ENCODE measurements around the gene CYP8B1. TPM values are rescaled to one million over a fixed set of nuclear protein-coding genes. Genes with fewer than 3 reads are reported as not detected.

The CYP8B1 gene
- total and polyA plus RNA-seq, 2 of the 13 experiments (the other 11 are each of a cell fraction or from before 2014, with no cell fraction given), result 0.58 to 2.0 TPM

DNA sequence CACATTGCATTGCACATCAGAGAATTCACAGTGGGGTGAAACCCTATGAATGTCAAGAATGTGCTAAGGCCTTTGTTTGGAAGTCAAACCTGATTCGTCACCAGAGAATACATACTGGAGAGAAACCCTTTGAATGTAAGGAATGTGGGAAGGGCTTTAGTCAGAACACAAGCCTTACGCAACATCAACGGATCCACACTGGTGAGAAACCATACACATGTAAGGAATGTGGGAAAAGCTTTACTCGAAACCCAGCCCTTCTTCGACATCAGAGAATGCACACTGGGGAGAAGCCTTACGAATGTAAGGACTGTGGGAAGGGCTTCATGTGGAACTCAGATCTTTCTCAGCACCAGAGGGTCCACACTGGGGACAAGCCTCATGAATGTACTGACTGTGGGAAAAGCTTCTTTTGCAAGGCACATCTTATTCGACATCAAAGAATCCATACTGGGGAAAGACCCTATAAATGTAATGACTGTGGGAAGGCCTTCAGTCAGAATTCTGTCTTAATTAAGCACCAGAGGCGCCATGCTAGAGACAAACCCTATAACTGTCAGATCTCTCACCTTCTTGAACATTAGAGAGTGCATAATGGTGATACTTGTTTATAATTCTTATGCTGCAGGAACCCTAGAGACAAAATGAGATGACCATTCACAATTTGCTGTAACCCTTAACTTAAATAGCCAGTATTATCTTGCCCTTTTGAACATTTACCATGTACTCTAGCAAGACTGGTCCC lies 39.3 kb upstream of the CYP8B1 start (continued):
- TF ChIP-seq HOXA3 (CRISPR knock-in tag; IDR thresholded peaks at IDR 0.05), result 0 out of 2 replicates have a peak, but pooled peaks have one; percentile 22
- TF ChIP-seq NFYC (CRISPR knock-in tag; IDR thresholded peaks at IDR 0.05), result 0 out of 2 replicates have a peak, but pooled peaks have one; percentile 22
- no peak for TF ChIP-seq NONO (IDR thresholded peaks at IDR 0.05)
- no peak for TF ChIP-seq NONO (CRISPR knock-in tag; conservative IDR thresholded peaks at IDR 0.05)
- no peak for TF ChIP-seq ZNF674 (CRISPR knock-in tag; IDR thresholded peaks at IDR 0.05; ENCODE audit: low read depth)
- no peak for TF ChIP-seq RBM39 (IDR thresholded peaks at IDR 0.05; ENCODE audit: low read depth, low read length, poor library complexity, severe bottlenecking)
- TF ChIP-seq, protein P1, sequence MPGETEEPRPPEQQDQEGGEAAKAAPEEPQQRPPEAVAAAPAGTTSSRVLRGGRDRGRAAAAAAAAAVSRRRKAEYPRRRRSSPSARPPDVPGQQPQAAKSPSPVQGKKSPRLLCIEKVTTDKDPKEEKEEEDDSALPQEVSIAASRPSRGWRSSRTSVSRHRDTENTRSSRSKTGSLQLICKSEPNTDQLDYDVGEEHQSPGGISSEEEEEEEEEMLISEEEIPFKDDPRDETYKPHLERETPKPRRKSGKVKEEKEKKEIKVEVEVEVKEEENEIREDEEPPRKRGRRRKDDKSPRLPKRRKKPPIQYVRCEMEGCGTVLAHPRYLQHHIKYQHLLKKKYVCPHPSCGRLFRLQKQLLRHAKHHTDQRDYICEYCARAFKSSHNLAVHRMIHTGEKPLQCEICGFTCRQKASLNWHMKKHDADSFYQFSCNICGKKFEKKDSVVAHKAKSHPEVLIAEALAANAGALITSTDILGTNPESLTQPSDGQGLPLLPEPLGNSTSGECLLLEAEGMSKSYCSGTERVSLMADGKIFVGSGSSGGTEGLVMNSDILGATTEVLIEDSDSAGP (CRISPR knock-in tag; IDR thresholded peaks at IDR 0.05; ENCODE audit: borderline replicate concordance), result no peak
- TF ChIP-seq, protein P2, sequence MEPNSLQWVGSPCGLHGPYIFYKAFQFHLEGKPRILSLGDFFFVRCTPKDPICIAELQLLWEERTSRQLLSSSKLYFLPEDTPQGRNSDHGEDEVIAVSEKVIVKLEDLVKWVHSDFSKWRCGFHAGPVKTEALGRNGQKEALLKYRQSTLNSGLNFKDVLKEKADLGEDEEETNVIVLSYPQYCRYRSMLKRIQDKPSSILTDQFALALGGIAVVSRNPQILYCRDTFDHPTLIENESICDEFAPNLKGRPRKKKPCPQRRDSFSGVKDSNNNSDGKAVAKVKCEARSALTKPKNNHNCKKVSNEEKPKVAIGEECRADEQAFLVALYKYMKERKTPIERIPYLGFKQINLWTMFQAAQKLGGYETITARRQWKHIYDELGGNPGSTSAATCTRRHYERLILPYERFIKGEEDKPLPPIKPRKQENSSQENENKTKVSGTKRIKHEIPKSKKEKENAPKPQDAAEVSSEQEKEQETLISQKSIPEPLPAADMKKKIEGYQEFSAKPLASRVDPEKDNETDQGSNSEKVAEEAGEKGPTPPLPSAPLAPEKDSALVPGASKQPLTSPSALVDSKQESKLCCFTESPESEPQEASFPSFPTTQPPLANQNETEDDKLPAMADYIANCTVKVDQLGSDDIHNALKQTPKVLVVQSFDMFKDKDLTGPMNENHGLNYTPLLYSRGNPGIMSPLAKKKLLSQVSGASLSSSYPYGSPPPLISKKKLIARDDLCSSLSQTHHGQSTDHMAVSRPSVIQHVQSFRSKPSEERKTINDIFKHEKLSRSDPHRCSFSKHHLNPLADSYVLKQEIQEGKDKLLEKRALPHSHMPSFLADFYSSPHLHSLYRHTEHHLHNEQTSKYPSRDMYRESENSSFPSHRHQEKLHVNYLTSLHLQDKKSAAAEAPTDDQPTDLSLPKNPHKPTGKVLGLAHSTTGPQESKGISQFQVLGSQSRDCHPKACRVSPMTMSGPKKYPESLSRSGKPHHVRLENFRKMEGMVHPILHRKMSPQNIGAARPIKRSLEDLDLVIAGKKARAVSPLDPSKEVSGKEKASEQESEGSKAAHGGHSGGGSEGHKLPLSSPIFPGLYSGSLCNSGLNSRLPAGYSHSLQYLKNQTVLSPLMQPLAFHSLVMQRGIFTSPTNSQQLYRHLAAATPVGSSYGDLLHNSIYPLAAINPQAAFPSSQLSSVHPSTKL (CRISPR knock-in tag; IDR thresholded peaks at IDR 0.05), result peak; percentile 70
- TF ChIP-seq ZSCAN12 (CRISPR knock-in tag; IDR thresholded peaks at IDR 0.05), result no peak
- TF ChIP-seq GPN1 (CRISPR knock-in tag; IDR thresholded peaks at IDR 0.05; ENCODE audit: borderline replicate concordance), result no peak
- TF ChIP-seq MXD4 (CRISPR knock-in tag; IDR thresholded peaks at IDR 0.05), result no peak
- TF ChIP-seq ZNF292 (CRISPR knock-in tag; IDR thresholded peaks at IDR 0.05; ENCODE audit: borderline replicate concordance, low read depth), result no peak
- TF ChIP-seq MZF1 (CRISPR knock-in tag; IDR thresholded peaks at IDR 0.05; ENCODE audit: borderline replicate concordance), result no peak
- no peak for TF ChIP-seq ZNF567 (CRISPR knock-in tag; IDR thresholded peaks at IDR 0.05; ENCODE audit: borderline replicate concordance)
- no peak for TF ChIP-seq ATRX (CRISPR knock-in tag; IDR thresholded peaks at IDR 0.05; ENCODE audit: borderline replicate concordance)
- TF ChIP-seq BHLHE40 (IDR thresholded peaks at IDR 0.05; ENCODE audit: low read length), result no peak
- TF ChIP-seq CEBPB (IDR thresholded peaks at IDR 0.05; ENCODE audit: borderline replicate concordance, low read depth, low read length), result peak; percentile 94
- no peak for TF ChIP-seq KLF6 (CRISPR knock-in tag; IDR thresholded peaks at IDR 0.05)
- no peak for TF ChIP-seq ZNF737 (CRISPR knock-in tag; IDR thresholded peaks at IDR 0.05; ENCODE audit: borderline replicate concordance)
- 0 out of 2 replicates have a peak, but pooled peaks have one; percentile 38 for TF ChIP-seq PITX1 (CRISPR knock-in tag; IDR thresholded peaks at IDR 0.05)
- no peak for TF ChIP-seq FOXM1 (CRISPR knock-in tag; IDR thresholded peaks at IDR 0.05)
- no peak for TF ChIP-seq ZNF883 (CRISPR knock-in tag; IDR thresholded peaks at IDR 0.05; ENCODE audit: not compliant biosample characterization)
- TF ChIP-seq ZC3H4 (CRISPR knock-in tag; IDR thresholded peaks at IDR 0.05; ENCODE audit: borderline replicate concordance), result no peak
- no peak for TF ChIP-seq ZNF703 (CRISPR knock-in tag; IDR thresholded peaks at IDR 0.05; ENCODE audit: borderline replicate concordance)
- TF ChIP-seq ZNF143 (CRISPR knock-in tag; IDR thresholded peaks at IDR 0.05), result no peak
- TF ChIP-seq SP2 (CRISPR knock-in tag; IDR thresholded peaks at IDR 0.05), result no peak
- TF ChIP-seq CEBPG (CRISPR knock-in tag; IDR thresholded peaks at IDR 0.05), result peak; percentile 92

Data from HepG2 (cell line).